Neutrophil (primary cell): ENCODE results near the gene SIAH2.

Experiments used
- H3K27ac ChIP-seq: fragments of 200-600 bp; sonication (generic); 2 replicates; pipeline ENCODE4 v1.5.1; 2016; ENCODE audit warnings: mild to moderate bottlenecking, moderate library complexity
- H3K27me3 ChIP-seq: fragments of 200-600 bp; sonication (generic); 2 replicates; pipeline ENCODE4 v1.6.0; 2016; ENCODE audit warnings: mild to moderate bottlenecking
- H3K36me3 ChIP-seq: fragments of 200-600 bp; sonication (generic); 2 replicates; pipeline ENCODE4 v1.5.1; 2017
- H3K4me1 ChIP-seq, 2 experiments: fragments of 200-600 bp in 1 of 2; sonication (generic) in 1 of 2; 1 replicate in 1 of 2; 2 replicates in 1 of 2; pipeline versions ENCODE4 v1.5.1 to v1.6.1; 2013 to 2016; ENCODE audit warnings: low read depth in 1 of 2, low read length in 1 of 2, mild to moderate bottlenecking in 1 of 2, moderate library complexity in 1 of 2; ENCODE audit not compliant: control insufficient read depth in 1 of 2, insufficient read depth in 1 of 2
- H3K4me3 ChIP-seq, 2 experiments: fragments of 200-600 bp in 1 of 2; sonication (generic) in 1 of 2; 1 replicate in 1 of 2; 2 replicates in 1 of 2; pipeline ENCODE4 v1.5.1; 2013 to 2016; ENCODE audit warnings: low read depth in 1 of 2, low read length in 1 of 2, mild to moderate bottlenecking in 1 of 2, moderate library complexity in 1 of 2
- H3K9me3 ChIP-seq: fragments of 200-600 bp; sonication (generic); 2 replicates; pipeline ENCODE4 v1.5.1; 2016
- CTCF ChIP-seq: fragments of 200-600 bp; sonication (generic); IDR thresholded peaks from 2 replicates; pipeline ENCODE4 v1.5.1; 2016; ENCODE audit warnings: antibody characterized with exemption

Gene SIAH2

GRCh38 chr3:150760431-150761200 lies 2.4 kb downstream of the SIAH2 start:
- H3K27ac ChIP-seq, result peak overlapping the region; percentile 96
- peaks cover 47 to 50% of the 10 kb centered on the region in 2 experiments for H3K4me1 ChIP-seq
- no peaks in the 10 kb centered on the region for H3K27me3 ChIP-seq
- no peaks in the 10 kb centered on the region for H3K36me3 ChIP-seq
- H3K9me3 ChIP-seq, result no peaks in the 10 kb centered on the region
- no peak for TF ChIP-seq CTCF
- H3K4me3 ChIP-seq, result peak overlapping the region; percentile 75 to 85

GRCh38 chr3:150759947-150760346 lies 3.0 kb downstream of the SIAH2 start:
- Histone ChIP-seq H3K4me3 (peak overlapping the region; percentile 75 to 85), H3K27ac (peak overlapping the region; percentile 96), H3K27me3 (no peaks in the 10 kb centered on the region), H3K4me1 (peaks cover 47 to 52% of the 10 kb centered on the region in 2 experiments), H3K9me3 (no peaks in the 10 kb centered on the region), H3K36me3 (no peaks in the 10 kb centered on the region)
- no peak for TF ChIP-seq CTCF

GRCh38 chr3:150759319-150759718 lies 3.6 kb downstream of the SIAH2 start:
- H3K9me3 ChIP-seq, result no peaks in the 10 kb centered on the region
- no peak overlapping the region for H3K4me3 ChIP-seq
- no peak for TF ChIP-seq CTCF
- H3K4me1 ChIP-seq, result peaks cover 42 to 47% of the 10 kb centered on the region in 2 experiments
- H3K27me3 ChIP-seq, result no peaks in the 10 kb centered on the region
- peak overlapping the region; percentile 96 for H3K27ac ChIP-seq
- no peaks in the 10 kb centered on the region for H3K36me3 ChIP-seq

GRCh38 chr3:150757768-150758167 lies 5.2 kb downstream of the SIAH2 start:
- Histone ChIP-seq H3K4me3 (no peak overlapping the region), H3K9me3 (no peaks in the 10 kb centered on the region), H3K27me3 (no peaks in the 10 kb centered on the region), H3K27ac (no peak overlapping the region), H3K4me1 (peaks cover 38% of the 10 kb centered on the region in 2 experiments), H3K36me3 (peaks cover 5% of the 10 kb centered on the region)
- TF ChIP-seq CTCF, result no peak

- peaks cover 7% of the 10 kb centered on the region for H3K36me3 ChIP-seq
- TF ChIP-seq CTCF, result no peak
- peaks cover 38% of the 10 kb centered on the region in 2 experiments for H3K4me1 ChIP-seq
- no peaks in the 10 kb centered on the region for H3K27me3 ChIP-seq
- no peak overlapping the region for H3K4me3 ChIP-seq
- no peak overlapping the region for H3K27ac ChIP-seq
- no peaks in the 10 kb centered on the region for H3K9me3 ChIP-seq
Observed at GRCh38 chr3:150757364-150757763, 5.6 kb downstream of the SIAH2 start.
